Amniotic stem cell (primary cell): ENCODE data around the gene NPC1.

Experiments used
- DNase-seq: peaks from one replicate; lab custom pipeline; 2025; lab: John Stamatoyannopoulos, UW

NPC1 gene

GRCh38 chr18:23485386-23485785 lies 100.9 kb downstream of the NPC1 start:
- no peak for DNase-seq

- DNase-seq: no peak
Measured at GRCh38 chr18:23484561-23485182, 101.6 kb downstream of the NPC1 start.
